K562 (cell line): ENCODE measurements around the gene TLCD4. TPM values are rescaled to one million over a fixed set of nuclear protein-coding genes. Genes with fewer than 3 reads are reported as not detected.

Experiments used
- BRD4 ChIP-seq: fragments of 200-600 bp; sonication (generic); IDR thresholded peaks from 2 replicates; pipeline ENCODE4 v1.6.1; 2017; ENCODE audit warnings: inconsistent platforms
- CHCHD3 ChIP-seq: fragments of 250-450 bp; sonication (Bioruptor Pico); IDR thresholded peaks from 2 replicates; pipeline ENCODE4 v2.1.2; 2022; ENCODE audit warnings: mild to moderate bottlenecking
- FOXK1 ChIP-seq: sonication (generic); formaldehyde crosslinking; IDR thresholded peaks from 2 replicates; pipeline ENCODE4 v1.8.0; 2022; ENCODE audit warnings: missing genetic modification reagents, mild to moderate bottlenecking, borderline replicate concordance
- GMEB1 ChIP-seq: fragments of 250-450 bp; sonication (Bioruptor Pico); IDR thresholded peaks from 2 replicates; pipeline ENCODE4 v1.4.0; 2020; ENCODE audit warnings: mild to moderate bottlenecking
- HCFC1 ChIP-seq: IDR thresholded peaks from 2 replicates; pipeline ENCODE4 v1.6.1; 2012; ENCODE audit warnings: low read depth, low read length, improper control_type of control experiment
- HMG20B ChIP-seq: fragments of 250-450 bp; sonication (Bioruptor Pico); IDR thresholded peaks from 2 replicates; pipeline ENCODE4 v1.5.0; 2021; ENCODE audit warnings: mild to moderate bottlenecking
- JUN ChIP-seq, 2 experiments: sonication (generic) in 1 of 2; formaldehyde crosslinking in 1 of 2; IDR thresholded peaks; 2 replicates each; pipeline versions ENCODE4 v1.6.1 to v1.8.0; 2012 to 2022; ENCODE audit warnings: borderline replicate concordance in 2 of 2, mild to moderate bottlenecking in 2 of 2, improper control_type of control experiment in 1 of 2, low read depth in 1 of 2, low read length in 1 of 2, missing genetic modification reagents in 1 of 2
- L3MBTL2 ChIP-seq: fragments of 450-650 bp; IDR thresholded peaks from 2 replicates; pipeline ENCODE4 v1.6.1; 2016; ENCODE audit warnings: mild to moderate bottlenecking, moderate library complexity
- MEF2A ChIP-seq: IDR thresholded peaks from 2 replicates; pipeline ENCODE4 v1.6.1; 2011; ENCODE audit warnings: low read depth, mild to moderate bottlenecking, low read length, moderate library complexity; ENCODE audit not compliant: control insufficient read depth
- RCOR1 ChIP-seq, 2 experiments: IDR thresholded peaks; 2 replicates each; pipeline ENCODE4 v1.6.1; 2012; ENCODE audit warnings: low read depth in 2 of 2, low read length in 2 of 2, borderline replicate concordance in 1 of 2, improper control_type of control experiment in 1 of 2
- RNF2 ChIP-seq: sonication (generic); IDR thresholded peaks from 2 replicates; pipeline ENCODE4 v1.6.1; 2016
- SMAD1 ChIP-seq: fragments of 150-350 bp; IDR thresholded peaks from 2 replicates; pipeline ENCODE4 v1.6.1; 2014; ENCODE audit warnings: low read length, low read depth; ENCODE audit not compliant: partially characterized antibody
- TCFL5 ChIP-seq: fragments of 250-450 bp; sonication (Bioruptor Pico); conservative IDR thresholded peaks from 2 replicates; pipeline ENCODE4 v1.6.1; 2021; ENCODE audit warnings: mild to moderate bottlenecking, moderate library complexity, matching md5 sums
- TEAD1 ChIP-seq, 2 experiments: fragments of 450-650 bp in 1 of 2; sonication (generic) in 1 of 2; formaldehyde crosslinking; IDR thresholded peaks; 2 replicates each; pipeline versions ENCODE4 v1.4.0 to v1.8.0; 2020 to 2022; ENCODE audit warnings: mild to moderate bottlenecking in 2 of 2, missing genetic modification reagents in 1 of 2
- ZNF76 ChIP-seq: fragments of 250-450 bp; sonication (Bioruptor Pico); IDR thresholded peaks from 2 replicates; pipeline ENCODE4 v1.4.0; 2020; ENCODE audit warnings: mild to moderate bottlenecking, moderate library complexity, borderline replicate concordance
- ZNF780A ChIP-seq: fragments of 250-450 bp; sonication (Bioruptor Pico); IDR thresholded peaks from 2 replicates; pipeline ENCODE4 v1.5.0; 2021; ENCODE audit warnings: mild to moderate bottlenecking
- polyA plus RNA-seq, 8 experiments: library from polyadenylated mRNA; depleted of rRNA in 4 of 8; stranded (reverse) in 5 of 8; unstranded in 3 of 8; fragments of >200 nt; fragmentation: Nextera tagmentation in 2 of 8; fragmentation: Illumina TruSeq in 1 of 8; extraction: Ambion mirVana in 2 of 8; extraction: Trizol in 1 of 8; gene quantifications; 2 replicates each; pipeline versions ENCODE4 v1.2.1 to v1.2.3, GENCODE V29; 2011 to 2014; ENCODE audit warnings: inconsistent platforms in 1 of 8, missing spikeins in 1 of 8
- total RNA-seq, 7 experiments: library from RNA; depleted of rRNA in 6 of 7; stranded (reverse); fragments of >200 nt in 6 of 7; fragmentation: Illumina TruSeq in 2 of 7; extraction: Trizol in 2 of 7; gene quantifications; 2 replicates each; pipeline versions ENCODE4 v1.2.1 to v1.2.3, GENCODE V29; 2011 to 2021; ENCODE audit warnings: low replicate concordance in 1 of 7
- TF ChIP-seq, protein P1 (sequence below): conservative IDR thresholded peaks from 2 replicates; pipeline ENCODE4 v1.6.1; 2011; ENCODE audit warnings: low read depth, mild to moderate bottlenecking, low read length; ENCODE audit not compliant: control insufficient read depth
- TF ChIP-seq, protein P2 (sequence below): sonication (generic); formaldehyde crosslinking; IDR thresholded peaks from 2 replicates; pipeline ENCODE4 v1.4.0; 2020; ENCODE audit warnings: mild to moderate bottlenecking, missing genetic modification reagents
- TF ChIP-seq, protein P3 (sequence below): fragments of 450-650 bp; IDR thresholded peaks from 2 replicates; pipeline ENCODE4 v1.6.1; 2016; ENCODE audit warnings: low read depth, mild to moderate bottlenecking, moderate library complexity

TLCD4 gene
- total and polyA plus RNA-seq, 9 of the 15 experiments (the other 6 are each of a cell fraction or from before 2014, with no cell fraction given), result 3.5 to 19.8 (median 7.6) TPM

GRCh38 chr1:95072532-95073419 is 44.4 kb upstream of the TLCD4 start, which contains the start of gene ALG14 (continued):
- TF ChIP-seq, protein P1, sequence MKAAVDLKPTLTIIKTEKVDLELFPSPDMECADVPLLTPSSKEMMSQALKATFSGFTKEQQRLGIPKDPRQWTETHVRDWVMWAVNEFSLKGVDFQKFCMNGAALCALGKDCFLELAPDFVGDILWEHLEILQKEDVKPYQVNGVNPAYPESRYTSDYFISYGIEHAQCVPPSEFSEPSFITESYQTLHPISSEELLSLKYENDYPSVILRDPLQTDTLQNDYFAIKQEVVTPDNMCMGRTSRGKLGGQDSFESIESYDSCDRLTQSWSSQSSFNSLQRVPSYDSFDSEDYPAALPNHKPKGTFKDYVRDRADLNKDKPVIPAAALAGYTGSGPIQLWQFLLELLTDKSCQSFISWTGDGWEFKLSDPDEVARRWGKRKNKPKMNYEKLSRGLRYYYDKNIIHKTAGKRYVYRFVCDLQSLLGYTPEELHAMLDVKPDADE, result peak; percentile 90
- TF ChIP-seq RCOR1 (IDR thresholded peaks at IDR 0.05; ENCODE audit: borderline replicate concordance in 1 of 2, low read depth in 2 of 2, low read length in 2 of 2), result peak; percentile 41 to 43; a peak in 2 of 4 replicates
- TF ChIP-seq JUN (IDR thresholded peaks at IDR 0.05; ENCODE audit: borderline replicate concordance, low read depth, low read length), result no peak
- 0 out of 2 replicates have a peak, but pooled peaks have one; percentile 46 for TF ChIP-seq JUN (CRISPR knock-in tag; IDR thresholded peaks at IDR 0.05; ENCODE audit: borderline replicate concordance)
- TF ChIP-seq, protein P2, sequence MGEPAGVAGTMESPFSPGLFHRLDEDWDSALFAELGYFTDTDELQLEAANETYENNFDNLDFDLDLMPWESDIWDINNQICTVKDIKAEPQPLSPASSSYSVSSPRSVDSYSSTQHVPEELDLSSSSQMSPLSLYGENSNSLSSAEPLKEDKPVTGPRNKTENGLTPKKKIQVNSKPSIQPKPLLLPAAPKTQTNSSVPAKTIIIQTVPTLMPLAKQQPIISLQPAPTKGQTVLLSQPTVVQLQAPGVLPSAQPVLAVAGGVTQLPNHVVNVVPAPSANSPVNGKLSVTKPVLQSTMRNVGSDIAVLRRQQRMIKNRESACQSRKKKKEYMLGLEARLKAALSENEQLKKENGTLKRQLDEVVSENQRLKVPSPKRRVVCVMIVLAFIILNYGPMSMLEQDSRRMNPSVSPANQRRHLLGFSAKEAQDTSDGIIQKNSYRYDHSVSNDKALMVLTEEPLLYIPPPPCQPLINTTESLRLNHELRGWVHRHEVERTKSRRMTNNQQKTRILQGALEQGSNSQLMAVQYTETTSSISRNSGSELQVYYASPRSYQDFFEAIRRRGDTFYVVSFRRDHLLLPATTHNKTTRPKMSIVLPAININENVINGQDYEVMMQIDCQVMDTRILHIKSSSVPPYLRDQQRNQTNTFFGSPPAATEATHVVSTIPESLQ, result peak; percentile 42; the same call in 1 of the 2 replicates
- no peak for TF ChIP-seq CHCHD3 (CRISPR knock-in tag)
- TF ChIP-seq BRD4, result no peak
- TF ChIP-seq ZNF76 (CRISPR knock-in tag), result no peak
- TF ChIP-seq TEAD1 (CRISPR knock-in tag; IDR thresholded peaks at IDR 0.05), result 0 out of 4 replicates have a peak, but pooled peaks of 1 of the 2 experiments have one; percentile 57
- TF ChIP-seq FOXK1 (CRISPR knock-in tag), result 0 out of 2 replicates have a peak, but pooled peaks have one; percentile 66
- TF ChIP-seq TCFL5 (CRISPR knock-in tag), result no peak
- peak; percentile 52 for TF ChIP-seq GMEB1
- no peak for TF ChIP-seq HMG20B (CRISPR knock-in tag)
- TF ChIP-seq L3MBTL2, result peak; percentile 66
- TF ChIP-seq ZNF780A (CRISPR knock-in tag), result no peak
- 0 out of 2 replicates have a peak, but pooled peaks have one; percentile 12 for TF ChIP-seq RNF2
- peak; percentile 93 for TF ChIP-seq HCFC1
- no peak for TF ChIP-seq MEF2A
- TF ChIP-seq, protein P3, sequence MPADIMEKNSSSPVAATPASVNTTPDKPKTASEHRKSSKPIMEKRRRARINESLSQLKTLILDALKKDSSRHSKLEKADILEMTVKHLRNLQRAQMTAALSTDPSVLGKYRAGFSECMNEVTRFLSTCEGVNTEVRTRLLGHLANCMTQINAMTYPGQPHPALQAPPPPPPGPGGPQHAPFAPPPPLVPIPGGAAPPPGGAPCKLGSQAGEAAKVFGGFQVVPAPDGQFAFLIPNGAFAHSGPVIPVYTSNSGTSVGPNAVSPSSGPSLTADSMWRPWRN, result no peak
- peak; percentile 77 for TF ChIP-seq SMAD1
